ENCODE results near the gene ARHGAP18.

Gene ARHGAP18

DNA sequence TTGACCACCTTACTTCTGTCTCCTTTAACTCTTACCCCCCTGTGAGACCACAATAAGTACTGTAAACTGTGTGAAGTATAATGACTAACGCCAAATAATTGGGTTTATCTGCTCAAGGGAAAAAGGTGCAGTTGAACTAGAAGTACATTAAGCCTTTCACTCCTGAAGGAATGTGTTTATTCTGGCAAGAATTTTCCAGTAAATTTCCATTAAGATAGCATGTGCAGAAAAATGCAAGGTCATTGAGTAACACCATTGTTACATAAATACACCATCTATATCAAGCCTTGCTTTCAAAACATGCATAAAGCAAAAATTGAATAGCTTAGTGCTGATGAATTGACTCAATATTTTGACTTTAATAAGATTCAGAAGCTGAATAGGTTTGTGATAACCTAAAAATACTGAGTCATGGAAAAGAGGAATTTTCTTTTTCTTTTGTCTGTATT lies 65.4 kb downstream of the ARHGAP18 start:
- no peak overlapping the region for H2AFZ ChIP-seq (ENCODE audit: insufficient read depth, low read length, poor library complexity)
- no peak overlapping the region for H3K18ac ChIP-seq (ENCODE audit: low read length)
- no peak overlapping the region for H3K27ac ChIP-seq (ENCODE audit: low read depth, low read length)
- peaks cover 5% of the 10 kb centered on the region for H3K79me2 ChIP-seq (ENCODE audit: control insufficient read depth, insufficient read depth, low read length, poor library complexity)
- H2AK5ac ChIP-seq (ENCODE audit: low read length) = no peak overlapping the region
- H3K14ac ChIP-seq (ENCODE audit: low read length) = no peak overlapping the region
- H3K4me1 ChIP-seq (ENCODE audit: control insufficient read depth in 1 of 2, insufficient read depth in 2 of 2, low read length in 2 of 2) = peaks cover 3 to 5% of the 10 kb centered on the region in 2 experiments
- H2BK12ac ChIP-seq (ENCODE audit: low read length) = no peak overlapping the region
- no peak overlapping the region for H4K8ac ChIP-seq (ENCODE audit: low read depth, low read length)
- WGBS (ENCODE audit: extremely low coverage, insufficient coverage, insufficient read length) = no CpG with 5 or more reads among the region's 1 CpG
- H2BK5ac ChIP-seq (ENCODE audit: low read depth, low read length, poor library complexity) = no peak overlapping the region
- H3K4ac ChIP-seq (ENCODE audit: low read depth, low read length) = no peak overlapping the region
- no peak overlapping the region for H3K4me3 ChIP-seq (ENCODE audit: low read depth, low read length)
- H4K12ac ChIP-seq (ENCODE audit: low read depth, low read length) = no peak overlapping the region
- no peaks in the 10 kb centered on the region for H3K27me3 ChIP-seq (ENCODE audit: insufficient read depth, low read length)
- no peaks in the 10 kb centered on the region for H3K36me3 ChIP-seq (ENCODE audit: control insufficient read depth in 1 of 2, insufficient read depth in 2 of 2, low read length in 2 of 2)
- H3K9me3 ChIP-seq (ENCODE audit: insufficient read depth, low read depth, low read length) = no peaks in the 10 kb centered on the region
- H3K23ac ChIP-seq (ENCODE audit: low read length) = no peak overlapping the region
- DNase-seq = peak in 1 of 2 donors; percentile 70
- no peak overlapping the region for H4K91ac ChIP-seq (ENCODE audit: low read depth, low read length)
- no peak overlapping the region for H3K4me2 ChIP-seq (ENCODE audit: low read length)
- peaks cover 9% of the 10 kb centered on the region for H3K79me1 ChIP-seq (ENCODE audit: low read length)
- H3K9ac ChIP-seq (ENCODE audit: low read length) = no peak overlapping the region
- no peak overlapping the region for H2BK120ac ChIP-seq (ENCODE audit: insufficient read depth, low read length, poor library complexity)

GRCh38 chr6:129643968-129644367 lies 66.0 kb downstream of the ARHGAP18 start:
- H3K79me1 ChIP-seq (ENCODE audit: low read length) = peaks cover 9% of the 10 kb centered on the region
- H3K4ac ChIP-seq (ENCODE audit: low read depth, low read length) = peak overlapping the region; percentile 14
- DNase-seq = no peak
- H2AK5ac ChIP-seq (ENCODE audit: low read length) = no peak overlapping the region
- no peak overlapping the region for H3K4me2 ChIP-seq (ENCODE audit: low read length)
- no peak overlapping the region for H3K9ac ChIP-seq (ENCODE audit: low read length)
- no CpG with 5 or more reads among the region's 3 CpGs for WGBS (ENCODE audit: extremely low coverage, insufficient coverage, insufficient read length)
- H3K27ac ChIP-seq (ENCODE audit: low read depth, low read length) = no peak overlapping the region
- no peaks in the 10 kb centered on the region for H3K9me3 ChIP-seq (ENCODE audit: insufficient read depth, low read depth, low read length)
- H2BK120ac ChIP-seq (ENCODE audit: insufficient read depth, low read length, poor library complexity) = peak overlapping the region; percentile 60
- H3K4me1 ChIP-seq (ENCODE audit: control insufficient read depth in 1 of 2, insufficient read depth in 2 of 2, low read length in 2 of 2) = peaks cover 3 to 5% of the 10 kb centered on the region in 2 experiments
- H3K27me3 ChIP-seq (ENCODE audit: insufficient read depth, low read length) = no peaks in the 10 kb centered on the region
- peak overlapping the region; percentile 73 for H4K8ac ChIP-seq (ENCODE audit: low read depth, low read length)
- no peak overlapping the region for H3K18ac ChIP-seq (ENCODE audit: low read length)
- H4K12ac ChIP-seq (ENCODE audit: low read depth, low read length) = no peak overlapping the region
- H3K36me3 ChIP-seq (ENCODE audit: control insufficient read depth in 1 of 2, insufficient read depth in 2 of 2, low read length in 2 of 2) = no peaks in the 10 kb centered on the region
- peak overlapping the region; percentile 51 for H3K14ac ChIP-seq (ENCODE audit: low read length)
- no peak overlapping the region for H3K4me3 ChIP-seq (ENCODE audit: low read depth, low read length)
- peak overlapping the region; percentile 37 for H4K91ac ChIP-seq (ENCODE audit: low read depth, low read length)
- H2BK5ac ChIP-seq (ENCODE audit: low read depth, low read length, poor library complexity) = peak overlapping the region; percentile 40
- no peak overlapping the region for H3K23ac ChIP-seq (ENCODE audit: low read length)
- H2AFZ ChIP-seq (ENCODE audit: insufficient read depth, low read length, poor library complexity) = no peak overlapping the region
- peak overlapping the region; percentile 94 for H2BK12ac ChIP-seq (ENCODE audit: low read length)
- peaks cover 5% of the 10 kb centered on the region for H3K79me2 ChIP-seq (ENCODE audit: control insufficient read depth, insufficient read depth, low read length, poor library complexity)

DNA sequence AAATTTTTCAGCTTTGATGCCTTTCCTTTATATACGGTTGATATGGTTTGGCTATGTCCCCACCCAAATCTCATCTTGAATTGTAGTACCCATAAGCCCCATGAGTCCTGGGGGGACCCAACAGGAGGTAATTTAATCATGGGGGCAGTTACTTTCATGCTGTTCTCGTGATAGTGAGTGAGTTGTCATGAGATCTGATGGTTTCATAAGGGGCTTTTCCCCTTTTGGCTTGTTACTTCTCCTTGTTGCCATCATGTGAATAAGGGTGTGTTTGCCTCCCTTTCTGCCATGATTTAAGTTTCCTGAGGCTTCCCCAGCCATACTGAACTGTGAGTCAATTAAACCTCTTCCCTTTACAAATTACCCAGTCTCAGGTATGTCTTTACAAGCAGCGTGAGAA lies 66.8 kb downstream of the ARHGAP18 start:
- Histone ChIP-seq H3K9me3 (ENCODE audit: insufficient read depth, low read depth, low read length) (no peaks in the 10 kb centered on the region), H2BK12ac (ENCODE audit: low read length) (peak overlapping the region; percentile 71), H3K27me3 (ENCODE audit: insufficient read depth, low read length) (no peaks in the 10 kb centered on the region), H3K14ac (ENCODE audit: low read length) (no peak overlapping the region), H3K79me2 (ENCODE audit: control insufficient read depth, insufficient read depth, low read length, poor library complexity) (peaks cover 5% of the 10 kb centered on the region), H3K4me1 (ENCODE audit: control insufficient read depth in 1 of 2, insufficient read depth in 2 of 2, low read length in 2 of 2) (peaks cover 3 to 5% of the 10 kb centered on the region in 2 experiments), H3K27ac (ENCODE audit: low read depth, low read length) (no peak overlapping the region), H3K4me3 (ENCODE audit: low read depth, low read length) (no peak overlapping the region), H2BK5ac (ENCODE audit: low read depth, low read length, poor library complexity) (peak overlapping the region; percentile 21), H4K12ac (ENCODE audit: low read depth, low read length) (no peak overlapping the region), H3K18ac (ENCODE audit: low read length) (no peak overlapping the region), H2AFZ (ENCODE audit: insufficient read depth, low read length, poor library complexity) (no peak overlapping the region), H3K79me1 (ENCODE audit: low read length) (peaks cover 9% of the 10 kb centered on the region), H3K36me3 (ENCODE audit: control insufficient read depth in 1 of 2, insufficient read depth in 2 of 2, low read length in 2 of 2) (no peaks in the 10 kb centered on the region), H4K8ac (ENCODE audit: low read depth, low read length) (no peak overlapping the region), H3K4ac (ENCODE audit: low read depth, low read length) (no peak overlapping the region), H3K9ac (ENCODE audit: low read length) (no peak overlapping the region), H3K23ac (ENCODE audit: low read length) (no peak overlapping the region), H2AK5ac (ENCODE audit: low read length) (peak overlapping the region; percentile 37), H2BK120ac (ENCODE audit: insufficient read depth, low read length, poor library complexity) (no peak overlapping the region), H4K91ac (ENCODE audit: low read depth, low read length) (no peak overlapping the region), H3K4me2 (ENCODE audit: low read length) (no peak overlapping the region)
- no peak for DNase-seq
- no CpG with 5 or more reads among the region's 3 CpGs for WGBS (ENCODE audit: extremely low coverage, insufficient coverage, insufficient read length)

GRCh38 chr6:129642322-129642721 lies 67.7 kb downstream of the ARHGAP18 start:
- H2BK120ac ChIP-seq (ENCODE audit: insufficient read depth, low read length, poor library complexity) = peak overlapping the region; percentile 76
- no peak overlapping the region for H3K27ac ChIP-seq (ENCODE audit: low read depth, low read length)
- no peak overlapping the region for H2AFZ ChIP-seq (ENCODE audit: insufficient read depth, low read length, poor library complexity)
- no peak overlapping the region for H4K91ac ChIP-seq (ENCODE audit: low read depth, low read length)
- no peak overlapping the region for H3K23ac ChIP-seq (ENCODE audit: low read length)
- H3K4ac ChIP-seq (ENCODE audit: low read depth, low read length) = no peak overlapping the region
- no peak overlapping the region for H3K9ac ChIP-seq (ENCODE audit: low read length)
- peaks cover 3% of the 10 kb centered on the region in 2 experiments for H3K4me1 ChIP-seq (ENCODE audit: control insufficient read depth in 1 of 2, insufficient read depth in 2 of 2, low read length in 2 of 2)
- H3K4me3 ChIP-seq (ENCODE audit: low read depth, low read length) = no peak overlapping the region
- no peaks in the 10 kb centered on the region for H3K9me3 ChIP-seq (ENCODE audit: insufficient read depth, low read depth, low read length)
- no peak overlapping the region for H3K18ac ChIP-seq (ENCODE audit: low read length)
- H2BK12ac ChIP-seq (ENCODE audit: low read length) = no peak overlapping the region
- peaks cover 7% of the 10 kb centered on the region for H3K79me1 ChIP-seq (ENCODE audit: low read length)
- no peak overlapping the region for H4K8ac ChIP-seq (ENCODE audit: low read depth, low read length)
- H2BK5ac ChIP-seq (ENCODE audit: low read depth, low read length, poor library complexity) = peak overlapping the region; percentile 21
- H2AK5ac ChIP-seq (ENCODE audit: low read length) = no peak overlapping the region
- H3K4me2 ChIP-seq (ENCODE audit: low read length) = no peak overlapping the region
- no peaks in the 10 kb centered on the region for H3K27me3 ChIP-seq (ENCODE audit: insufficient read depth, low read length)
- H3K79me2 ChIP-seq (ENCODE audit: control insufficient read depth, insufficient read depth, low read length, poor library complexity) = peaks cover 5% of the 10 kb centered on the region
- DNase-seq = no peak
- no peak overlapping the region for H3K14ac ChIP-seq (ENCODE audit: low read length)
- H3K36me3 ChIP-seq (ENCODE audit: control insufficient read depth in 1 of 2, insufficient read depth in 2 of 2, low read length in 2 of 2) = no peaks in the 10 kb centered on the region
- H4K12ac ChIP-seq (ENCODE audit: low read depth, low read length) = no peak overlapping the region

Measured in trophoblast cell (in vitro differentiated cells and primary cell).